Inflammatory macrophage treated with lipopolysaccharide for 1 hour (primary cell): ENCODE results near the gene PHETA1.
"Not testable (repeated sequence)": the region's sequence is repeated elsewhere in the genome, so short reads cannot be mapped to it uniquely, and the experiment has no call there.

ENCODE experiments used
- DNase-seq, 2 donors: peaks; one replicate each; pipeline ENCODE4 v3.0.0-alpha.2; 2020 to 2022

PHETA1 gene

GRCh38 chr12:111405149-111405858, 36.4 kb upstream of the PHETA1 start:
- peak; percentile 95 to 98 for DNase-seq

GRCh38 chr12:111404362-111405148, 35.7 kb upstream of the PHETA1 start:
- DNase-seq: peak; percentile 70 to 84

GRCh38 chr12:111402490-111402824, 33.6 kb upstream of the PHETA1 start:
- DNase-seq: not testable (repeated sequence)

GRCh38 chr12:111401167-111401605, 32.3 kb upstream of the PHETA1 start:
- no peak for DNase-seq

GRCh38 chr12:111399741-111400404, 31.0 kb upstream of the PHETA1 start:
- not testable (repeated sequence) for DNase-seq

GRCh38 chr12:111398530-111398929, 29.6 kb upstream of the PHETA1 start:
- peak; percentile 89 to 96 for DNase-seq

- peak; percentile 89 to 91 for DNase-seq
Observed at GRCh38 chr12:111396726-111397445, 28.0 kb upstream of the PHETA1 start.

- not testable (repeated sequence) for DNase-seq
Observed at GRCh38 chr12:111396271-111396670, 27.4 kb upstream of the PHETA1 start.

- no peak for DNase-seq
Observed at GRCh38 chr12:111395336-111396187, 26.7 kb upstream of the PHETA1 start.

GRCh38 chr12:111394480-111394879, 25.6 kb upstream of the PHETA1 start:
- no peak for DNase-seq

- peak; percentile 78 to 83 for DNase-seq
Observed at GRCh38 chr12:111393700-111394300, 24.9 kb upstream of the PHETA1 start.

GRCh38 chr12:111390910-111391309, 22.0 kb upstream of the PHETA1 start:
- DNase-seq: no peak

- DNase-seq: no peak
Observed at GRCh38 chr12:111389635-111390034, 20.7 kb upstream of the PHETA1 start.

GRCh38 chr12:111387747-111388323, 18.9 kb upstream of the PHETA1 start:
- no peak for DNase-seq

GRCh38 chr12:111386885-111387284, 18.0 kb upstream of the PHETA1 start:
- DNase-seq: no peak

GRCh38 chr12:111384596-111384995, 15.7 kb upstream of the PHETA1 start:
- no peak for DNase-seq

- DNase-seq: no peak
Observed at GRCh38 chr12:111379942-111380554, 11.2 kb upstream of the PHETA1 start.

GRCh38 chr12:111377440-111377839, 8.5 kb upstream of the PHETA1 start:
- DNase-seq: no peak

GRCh38 chr12:111373231-111373630, 4.3 kb upstream of the PHETA1 start:
- DNase-seq: not testable (repeated sequence)

- peak; percentile 55 for DNase-seq
Observed at GRCh38 chr12:111369496-111370220, 763 bp upstream of the PHETA1 start.
